GM19438 (cell line): ENCODE results near the gene CTSH.

ENCODE experiments used
- ATAC-seq: cut with Tn5 transposase; IDR thresholded peaks from one replicate; pipeline ENCODE4 v1.9.1; 2021; ENCODE audit warnings: low read depth; ENCODE audit not compliant: unreplicated experiment

CTSH gene

DNA sequence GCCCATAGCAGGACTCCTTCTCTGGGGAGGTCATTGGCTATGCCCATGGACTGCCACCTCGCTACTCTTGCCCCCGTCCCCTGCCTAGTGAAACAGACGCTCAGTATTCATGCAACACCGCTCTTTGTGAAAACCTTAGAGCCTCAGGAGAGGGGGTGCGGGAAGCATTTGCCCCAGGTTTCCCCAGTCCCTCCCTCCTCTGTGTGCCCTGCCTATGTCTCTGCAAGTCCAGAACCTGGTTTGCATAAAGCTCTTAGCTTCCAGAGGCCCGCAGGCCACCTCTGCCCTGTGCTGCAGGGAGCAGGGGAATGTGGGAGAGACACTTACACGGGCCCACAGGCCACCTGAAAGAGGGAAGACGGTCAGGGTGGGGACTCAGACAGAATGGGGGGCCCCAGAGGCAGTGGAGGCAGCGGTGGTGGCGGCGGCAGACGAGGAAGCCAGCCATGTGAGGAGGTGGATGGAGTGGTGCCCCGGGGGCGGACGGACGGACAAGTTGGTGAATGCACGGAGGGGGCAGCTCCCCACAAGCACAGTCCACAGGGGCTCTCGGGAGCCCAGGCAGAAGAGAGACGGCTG lies 33.8 kb upstream of the CTSH start:
- ATAC-seq, result no peak

DNA sequence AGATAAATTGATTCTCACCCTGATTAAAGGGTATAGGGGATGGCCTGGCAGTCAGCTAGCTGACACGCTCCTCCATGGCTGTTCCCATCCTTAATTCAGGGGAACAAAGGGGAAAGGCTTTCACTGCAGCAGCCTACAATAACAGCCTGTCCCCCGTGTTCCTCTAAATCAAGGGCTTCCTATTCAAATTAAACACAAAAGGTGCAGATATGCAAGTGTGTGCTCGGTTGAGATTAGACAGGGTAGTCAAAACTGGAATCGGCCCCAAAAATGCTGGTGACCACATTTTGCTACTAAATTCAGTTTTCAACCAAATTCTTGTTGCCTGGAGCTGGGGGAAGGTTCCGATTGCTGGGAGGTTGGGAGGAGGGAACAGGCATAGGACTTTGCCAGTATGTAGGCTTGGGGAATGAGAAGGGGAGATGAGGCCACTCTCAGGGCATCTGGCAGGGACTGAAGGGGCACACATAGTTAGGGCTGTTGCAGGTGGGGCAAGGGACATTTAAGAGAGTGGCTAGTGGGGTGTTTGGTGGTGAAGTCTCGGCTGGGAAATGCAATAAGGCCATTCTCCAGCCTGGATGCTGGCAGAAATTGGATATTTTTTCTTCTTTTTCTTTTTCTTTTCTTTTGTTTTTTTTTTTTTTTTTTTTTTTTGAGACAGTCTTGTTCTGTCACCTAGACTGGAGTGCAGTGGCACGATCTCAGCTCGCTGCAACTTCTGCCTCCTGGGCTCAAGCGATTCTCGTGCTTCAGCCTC lies 32.9 kb upstream of the CTSH start:
- peak; percentile 23 for ATAC-seq

GRCh38 chr15:78977091-78977571 lies 32.3 kb upstream of the CTSH start:
- ATAC-seq, result peak; percentile 57

GRCh38 chr15:78976691-78977090 lies 31.8 kb upstream of the CTSH start:
- peak; percentile 16 for ATAC-seq

DNA sequence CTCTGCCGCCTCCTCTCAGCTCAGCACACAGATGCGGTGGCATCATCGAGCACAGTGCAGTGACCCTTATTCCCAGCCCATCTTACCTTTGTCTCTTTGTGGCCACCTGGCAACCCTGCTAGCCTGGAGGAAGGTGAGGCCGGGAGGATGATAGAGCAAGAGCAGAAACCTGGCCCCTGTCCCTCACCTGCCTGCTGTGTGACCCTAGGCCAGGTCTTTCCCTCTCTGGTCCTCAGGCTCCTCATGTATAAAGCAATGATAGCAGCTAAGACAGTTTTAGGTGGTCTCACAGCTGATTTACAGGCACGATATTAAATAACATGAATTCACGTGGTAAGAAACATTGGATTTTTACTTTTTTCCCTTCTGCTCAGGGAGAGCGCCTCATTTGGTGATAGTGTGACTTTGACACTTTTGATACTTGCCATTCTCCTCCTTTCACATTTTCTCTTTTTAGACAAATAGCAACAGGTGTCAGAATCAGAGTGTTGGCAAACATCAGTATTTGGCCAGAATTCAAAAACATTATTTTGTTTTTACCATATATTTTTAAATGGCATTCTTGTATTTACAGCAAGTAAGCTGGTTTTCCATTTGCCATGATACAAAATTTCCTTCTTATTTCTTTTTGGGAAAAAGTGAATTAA lies 29.5 kb upstream of the CTSH start:
- ATAC-seq, result no peak

GRCh38 chr15:78969687-78970349 lies 25.0 kb upstream of the CTSH start:
- no peak for ATAC-seq

DNA sequence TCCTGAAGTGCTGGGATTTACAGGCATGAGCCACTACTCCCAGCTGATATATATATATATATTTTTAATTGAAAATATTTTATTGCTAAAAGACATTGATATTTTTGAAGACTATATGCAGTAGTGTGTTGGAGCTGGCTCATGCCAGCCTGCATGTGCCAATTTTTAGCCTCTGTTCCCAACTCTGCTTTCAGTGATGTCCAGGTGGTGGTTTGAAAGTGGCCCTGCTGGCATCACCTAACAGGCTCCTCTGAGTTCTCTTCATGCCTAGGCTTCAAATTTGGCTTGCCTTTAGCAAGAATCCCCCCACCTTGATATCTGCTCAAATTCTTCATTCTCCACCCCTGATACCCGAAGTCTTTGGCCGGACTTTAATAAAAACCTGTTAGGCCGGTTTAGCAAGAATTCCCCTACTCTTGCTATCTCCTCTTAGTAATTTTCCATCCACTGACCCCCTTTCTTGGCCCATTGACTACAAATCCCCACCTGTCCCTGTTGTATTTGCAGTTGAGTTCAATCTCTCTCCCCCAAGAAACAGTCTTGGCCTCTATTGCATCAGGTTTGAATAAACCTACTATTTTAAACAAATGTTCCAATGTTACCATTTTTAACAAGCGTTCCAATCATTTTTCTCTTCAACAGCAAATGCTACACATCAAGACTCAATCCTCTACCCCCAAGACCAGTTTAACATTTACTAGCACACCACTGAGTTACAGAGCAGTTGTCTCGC lies 23.9 kb upstream of the CTSH start:
- ATAC-seq, result no peak

- no peak for ATAC-seq
Measured at GRCh38 chr15:78968114-78968513, 23.3 kb upstream of the CTSH start.

DNA sequence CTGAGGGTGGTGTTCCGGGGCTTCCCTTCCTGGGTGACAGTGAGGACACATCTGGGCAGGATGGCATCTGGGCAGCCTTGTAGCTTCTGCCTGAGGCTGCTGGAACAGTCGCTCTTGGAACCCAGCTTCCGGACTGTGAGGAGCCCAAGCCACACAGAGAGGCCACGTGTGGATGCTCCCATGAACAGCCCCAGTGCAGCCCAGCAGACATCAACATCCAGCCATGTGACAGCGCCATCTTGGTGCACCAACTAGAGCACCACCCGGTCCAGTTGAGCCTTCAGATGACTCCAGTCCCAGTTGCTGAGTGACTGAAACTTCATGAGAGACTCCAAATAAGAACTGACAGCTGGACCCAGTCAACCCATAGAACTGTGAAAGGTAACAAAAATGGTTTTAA lies 15.5 kb upstream of the CTSH start:
- no peak for ATAC-seq

GRCh38 chr15:78959360-78959759 lies 14.5 kb upstream of the CTSH start:
- no peak for ATAC-seq

GRCh38 chr15:78957416-78958093 lies 12.7 kb upstream of the CTSH start:
- no peak for ATAC-seq

DNA sequence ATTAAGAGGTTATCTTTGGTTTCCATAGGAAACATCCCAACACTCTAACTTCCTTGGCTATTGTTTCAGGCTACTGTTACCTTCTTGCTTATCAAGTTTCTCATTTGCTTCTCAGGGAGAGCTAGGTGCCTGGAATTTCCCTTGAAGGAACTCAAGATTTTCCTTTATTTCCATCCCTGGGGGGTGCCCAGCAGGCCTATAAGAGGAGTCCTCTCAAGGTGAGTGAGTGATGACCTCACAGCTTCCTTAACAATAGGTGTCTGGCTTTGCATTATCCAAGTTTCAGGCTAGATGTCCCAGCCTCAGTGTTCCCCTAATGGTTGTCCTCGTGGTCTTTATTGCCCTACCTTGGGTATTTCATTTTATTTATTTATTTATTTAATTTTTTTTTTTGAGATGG lies 12.1 kb upstream of the CTSH start:
- no peak for ATAC-seq

- ATAC-seq, result no peak
Measured at GRCh38 chr15:78955355-78955754, 10.5 kb upstream of the CTSH start.

GRCh38 chr15:78951841-78952238 lies 7.0 kb upstream of the CTSH start:
- ATAC-seq, result no peak

DNA sequence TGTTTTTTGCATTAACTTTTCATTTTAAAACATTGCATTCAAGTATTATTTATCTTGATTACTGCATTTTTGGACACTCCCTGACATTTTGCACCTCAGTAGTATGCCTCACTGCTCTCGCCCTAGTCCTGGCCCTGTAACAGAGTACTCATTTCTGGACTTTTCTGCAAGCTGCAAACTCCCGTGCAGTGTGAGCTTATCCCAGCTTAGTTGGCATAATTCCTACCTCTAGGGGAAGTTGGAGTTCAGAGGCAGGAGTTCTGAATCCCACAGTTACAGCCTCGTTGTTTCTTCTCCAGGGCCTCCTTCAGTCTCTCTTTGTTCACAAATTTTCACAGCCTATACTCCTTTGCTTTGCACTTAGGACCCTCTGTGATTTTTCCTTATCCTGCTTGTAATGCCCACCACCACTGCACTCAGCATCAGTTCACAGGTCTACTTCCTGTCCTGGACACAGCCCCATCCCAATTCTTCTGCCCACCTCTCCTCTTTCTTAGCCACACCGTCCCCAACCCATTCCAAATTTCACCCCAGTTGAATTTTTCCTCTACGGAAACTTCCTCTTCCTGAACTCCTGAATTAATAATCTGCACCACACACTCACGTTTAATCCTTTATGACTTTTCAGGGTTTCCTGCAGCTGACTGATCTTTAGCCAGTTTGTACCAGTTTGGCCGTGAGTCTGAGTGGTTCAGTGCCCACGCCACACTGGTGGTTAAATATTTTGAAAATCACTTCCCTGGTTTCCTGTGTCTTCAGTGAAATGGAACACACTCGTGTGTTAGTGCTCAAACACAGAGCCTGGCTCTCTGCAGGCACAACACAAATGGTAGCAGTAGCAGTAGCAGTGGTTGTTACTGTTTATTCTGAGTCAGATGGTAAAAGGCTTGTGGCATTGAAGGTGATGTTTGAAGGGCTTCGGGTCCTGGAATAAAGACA lies 6.3 kb upstream of the CTSH start:
- no peak for ATAC-seq

- no peak for ATAC-seq
Measured at GRCh38 chr15:78950343-78950742, 5.5 kb upstream of the CTSH start.

GRCh38 chr15:78949461-78949860 lies 4.6 kb upstream of the CTSH start:
- ATAC-seq, result no peak

DNA sequence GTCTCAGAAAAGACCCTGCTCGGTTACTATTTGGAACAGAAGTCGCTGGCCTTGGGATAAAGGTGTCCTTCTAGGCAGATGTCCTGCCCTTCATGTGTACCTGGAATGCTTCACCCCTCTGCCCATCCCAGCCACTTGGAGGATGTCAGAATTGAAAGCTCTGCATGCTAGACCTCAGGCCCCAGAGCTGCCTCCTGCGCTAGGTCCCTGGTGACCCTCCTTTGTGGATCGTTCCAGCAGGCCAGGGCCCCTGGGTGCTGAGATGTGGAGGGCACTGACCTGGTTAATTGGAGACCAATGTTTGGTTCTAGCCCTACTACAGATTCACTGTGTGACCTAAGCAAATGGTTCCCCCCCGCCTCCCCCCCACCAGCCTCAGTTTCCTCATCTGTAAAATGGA lies 2.7 kb upstream of the CTSH start:
- ATAC-seq, result no peak

DNA sequence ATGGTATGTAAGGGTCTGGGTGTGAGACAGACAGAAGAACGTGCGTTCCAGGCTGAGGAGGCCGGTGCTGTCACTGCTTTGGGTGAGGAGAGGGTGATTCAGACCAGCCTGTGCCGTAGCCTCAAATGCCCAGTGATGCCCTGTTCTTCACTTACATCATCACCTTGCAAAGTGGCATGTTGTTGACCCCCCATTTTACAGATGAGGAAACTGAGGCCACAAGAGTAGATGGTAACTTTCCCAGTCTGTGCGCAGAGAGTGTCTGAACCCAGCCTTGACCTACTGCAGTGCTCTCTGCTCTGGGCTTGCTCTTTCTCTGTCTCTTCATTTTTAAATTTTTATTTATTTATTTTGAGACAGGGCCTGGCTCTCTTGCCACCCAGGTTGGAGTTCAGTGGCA lies 1.6 kb upstream of the CTSH start:
- ATAC-seq, result no peak
